HUES6 (cell line): Measurements from ENCODE around the gene SELENOF.
"Not testable (repeated sequence)": the region's sequence is repeated elsewhere in the genome, so short reads cannot be mapped to it uniquely, and the experiment has no call there.

Experiments
- H3K27ac ChIP-seq: 2 replicates; pipeline ENCODE4 v1.7.0; 2013; ENCODE audit warnings: low read depth, mild to moderate bottlenecking, low read length, inconsistent platforms
- H3K27me3 ChIP-seq: 2 replicates; pipeline ENCODE4 v1.6.1; 2013; ENCODE audit warnings: low read length; ENCODE audit not compliant: control insufficient read depth, insufficient read depth
- H3K36me3 ChIP-seq: 2 replicates; pipeline ENCODE4 v1.6.1; 2013; ENCODE audit warnings: low read length; ENCODE audit not compliant: control insufficient read depth, insufficient read depth
- H3K4me1 ChIP-seq: 2 replicates; pipeline ENCODE4 v1.6.1; 2013; ENCODE audit warnings: low read length; ENCODE audit not compliant: control insufficient read depth, insufficient read depth
- H3K4me3 ChIP-seq: 2 replicates; pipeline ENCODE4 v1.5.1; 2013; ENCODE audit warnings: low read depth, low read length
- H3K9ac ChIP-seq: one replicate; pipeline ENCODE4 v1.6.1; 2013; ENCODE audit warnings: mild to moderate bottlenecking, low read length
- H3K9me3 ChIP-seq: 2 replicates; pipeline ENCODE4 v1.6.1; 2013; ENCODE audit warnings: low read depth, low read length; ENCODE audit not compliant: control insufficient read depth, insufficient read depth

Gene SELENOF

DNA sequence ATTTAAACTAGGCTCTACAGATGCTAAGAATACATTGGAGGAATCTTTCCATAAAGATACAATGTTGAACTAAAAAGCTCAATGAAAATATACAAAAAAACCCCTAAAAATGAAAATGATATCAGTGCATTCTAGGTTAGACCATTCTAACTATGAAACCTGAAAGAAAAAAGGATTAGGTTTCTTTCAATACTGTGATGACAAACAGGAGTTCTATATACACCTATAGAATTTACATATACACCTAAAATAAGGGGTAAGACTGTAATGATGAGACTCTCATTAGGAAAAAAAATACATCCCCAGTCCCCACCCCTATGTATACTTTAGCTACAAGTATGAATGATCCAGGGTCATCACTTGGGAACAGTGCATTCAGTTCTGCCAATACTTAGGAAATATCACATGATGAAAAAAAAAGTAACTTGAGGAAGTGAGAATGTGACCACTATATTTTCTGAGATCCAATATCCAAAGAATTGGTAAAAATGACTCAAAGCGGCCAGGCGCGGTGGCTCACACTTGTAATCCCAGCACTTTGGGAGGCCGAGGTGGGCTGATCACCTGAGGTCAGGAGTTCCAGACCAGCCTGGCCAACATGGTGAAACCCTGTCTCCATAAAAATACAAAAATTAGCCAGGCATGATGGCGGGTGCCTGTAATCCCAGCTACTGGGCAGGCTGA lies 26.3 kb downstream of the SELENOF start:
- no peaks in the 10 kb centered on the region for H3K27me3 ChIP-seq
- H3K4me1 ChIP-seq, result no peaks in the 10 kb centered on the region
- no peaks in the 10 kb centered on the region; the same call in 1 of the 2 replicates for H3K9me3 ChIP-seq
- no peak overlapping the region for H3K27ac ChIP-seq
- no peak overlapping the region for H3K9ac ChIP-seq
- no peaks in the 10 kb centered on the region for H3K36me3 ChIP-seq
- H3K4me3 ChIP-seq, result no peak overlapping the region

DNA sequence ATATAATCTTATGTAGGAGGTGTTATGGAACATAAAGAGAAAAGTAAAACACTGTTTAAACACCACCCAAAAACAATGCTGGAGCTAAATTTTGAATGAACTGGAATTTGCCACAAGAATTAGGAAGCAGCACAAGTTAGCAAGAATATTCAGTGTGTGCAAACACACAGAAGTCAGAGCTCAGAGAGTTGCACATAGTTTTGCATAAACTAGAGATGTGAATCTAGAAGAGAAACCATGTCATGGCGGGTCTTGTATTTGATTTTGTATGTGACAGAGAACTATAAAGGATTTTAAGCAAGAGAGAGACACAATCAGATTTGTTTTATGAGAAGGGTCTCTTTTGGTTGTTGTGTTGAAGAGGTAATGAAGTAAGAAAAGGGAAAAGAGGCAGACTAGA lies 38.2 kb downstream of the SELENOF start:
- Histone ChIP-seq H3K36me3 (peaks cover 19% of the 10 kb centered on the region), H3K4me1 (no peaks in the 10 kb centered on the region), H3K9me3 (no peaks in the 10 kb centered on the region), H3K4me3 (no peak overlapping the region), H3K27me3 (no peaks in the 10 kb centered on the region), H3K27ac (no peak overlapping the region), H3K9ac (no peak overlapping the region)

DNA sequence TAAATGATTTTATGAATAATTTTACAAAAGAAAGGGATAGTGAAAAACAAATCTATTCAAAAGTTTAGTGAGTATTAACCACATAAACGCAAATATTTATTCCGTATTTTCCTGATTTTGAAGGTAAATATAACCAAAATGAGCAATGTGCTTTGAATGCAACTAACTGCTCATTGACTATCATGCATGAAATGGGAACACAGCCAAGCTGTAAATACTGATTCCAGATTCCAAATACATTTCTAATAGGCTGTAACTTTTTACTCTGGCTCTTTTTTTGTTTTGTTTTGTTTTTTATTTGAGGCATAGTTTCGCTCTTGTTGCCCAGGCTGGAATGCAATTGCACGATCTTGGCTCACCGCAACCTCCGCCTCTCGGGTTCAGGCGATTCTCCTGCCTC lies 41.8 kb downstream of the SELENOF start:
- no peaks in the 10 kb centered on the region for H3K27me3 ChIP-seq
- no peak overlapping the region for H3K27ac ChIP-seq
- no peak overlapping the region for H3K9ac ChIP-seq
- H3K36me3 ChIP-seq, result peaks cover 7% of the 10 kb centered on the region; the same call in 1 of the 2 replicates
- no peak overlapping the region for H3K4me3 ChIP-seq
- peaks cover 3% of the 10 kb centered on the region; the same call in 1 of the 2 replicates for H3K4me1 ChIP-seq
- H3K9me3 ChIP-seq, result no peaks in the 10 kb centered on the region

DNA sequence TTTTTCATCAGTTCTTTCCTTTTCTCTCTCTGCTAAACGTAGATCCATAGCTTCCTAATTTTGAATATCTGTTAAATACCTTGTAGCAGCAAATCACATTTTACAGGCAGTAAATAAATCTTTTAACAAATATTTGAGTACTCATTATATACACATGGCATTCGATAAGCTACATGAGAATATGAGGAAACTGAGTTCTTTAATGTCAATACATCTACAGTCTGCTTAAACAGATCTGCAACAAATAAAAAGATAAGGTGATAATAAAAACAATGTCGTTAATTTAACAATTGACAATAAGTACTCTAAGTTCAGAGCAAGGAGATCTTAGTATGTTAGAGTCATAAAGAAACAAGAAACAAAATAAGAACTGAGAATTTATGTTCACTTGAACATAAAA lies 42.9 kb downstream of the SELENOF start:
- Histone ChIP-seq H3K36me3 (peaks cover 3% of the 10 kb centered on the region; the same call in 1 of the 2 replicates), H3K4me1 (peaks cover 3% of the 10 kb centered on the region; the same call in 1 of the 2 replicates), H3K9ac (no peak overlapping the region), H3K27ac (no peak overlapping the region), H3K4me3 (no peak overlapping the region), H3K9me3 (no peaks in the 10 kb centered on the region), H3K27me3 (no peaks in the 10 kb centered on the region)

DNA sequence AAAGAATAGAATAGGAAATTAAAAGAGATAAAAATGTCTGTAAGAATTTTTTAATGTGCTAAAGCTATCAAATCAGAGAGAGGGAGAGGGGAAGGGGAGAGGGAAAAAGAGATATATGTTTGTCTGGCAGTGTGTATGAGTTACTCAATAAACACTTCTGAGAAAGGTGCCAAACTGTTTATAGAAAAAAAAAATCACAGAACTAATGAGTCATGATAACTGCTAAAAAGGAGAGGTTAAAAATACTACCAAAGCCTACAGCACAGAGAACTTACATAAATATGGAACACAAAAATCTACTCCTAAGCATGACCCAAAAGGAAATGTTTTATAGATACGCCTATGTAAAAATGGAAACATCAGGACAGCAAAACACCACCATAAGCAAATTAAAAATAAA lies 45.4 kb downstream of the SELENOF start:
- Histone ChIP-seq H3K9me3 (no peaks in the 10 kb centered on the region), H3K27ac (no peak overlapping the region), H3K4me3 (no peak overlapping the region), H3K9ac (no peak overlapping the region), H3K36me3 (peaks cover 3% of the 10 kb centered on the region; the same call in 1 of the 2 replicates), H3K4me1 (peaks cover 3% of the 10 kb centered on the region; the same call in 1 of the 2 replicates), H3K27me3 (no peaks in the 10 kb centered on the region)

DNA sequence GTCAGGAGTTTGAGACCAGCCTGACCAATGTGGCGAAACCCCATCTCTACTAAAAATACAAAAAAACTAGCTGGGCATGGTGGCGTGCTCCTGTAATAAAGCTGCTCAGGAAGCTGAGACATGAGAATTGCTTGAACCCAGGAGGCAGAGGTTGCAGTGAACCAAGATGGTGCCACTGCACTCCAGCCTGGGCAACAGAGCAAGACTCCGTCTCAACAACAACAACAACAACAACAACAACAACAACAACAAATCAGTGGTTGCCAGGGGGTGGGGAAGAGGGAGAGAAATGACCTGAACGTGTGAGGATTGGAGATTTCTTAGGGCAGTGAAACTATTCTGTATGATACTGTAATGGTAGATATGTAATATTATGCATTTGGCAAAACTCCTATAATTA lies 46.6 kb downstream of the SELENOF start:
- not testable (repeated sequence) for H3K4me3 ChIP-seq, H3K9ac ChIP-seq, H3K4me1 ChIP-seq, H3K27me3 ChIP-seq, H3K9me3 ChIP-seq, H3K36me3 ChIP-seq, H3K27ac ChIP-seq

DNA sequence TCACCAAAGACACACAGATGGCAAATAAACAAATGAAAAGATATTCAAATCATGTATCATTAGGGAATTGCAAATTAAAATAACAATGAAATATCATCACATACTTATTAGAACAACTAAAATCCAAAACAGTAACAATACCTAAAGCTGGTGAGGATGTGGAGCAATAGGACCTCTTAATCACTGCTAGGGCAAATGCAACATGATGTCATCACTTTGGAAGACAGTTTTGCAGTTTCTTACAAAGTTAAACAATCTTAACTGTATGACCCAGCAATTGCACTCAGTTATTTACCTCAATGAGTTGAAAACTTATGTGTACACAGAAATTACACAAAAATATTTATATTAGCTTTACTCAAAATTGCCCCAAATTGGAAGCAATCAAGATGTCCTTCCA lies 47.3 kb downstream of the SELENOF start:
- Histone ChIP-seq H3K4me1 (peaks cover 3% of the 10 kb centered on the region; the same call in 1 of the 2 replicates), H3K27me3 (no peaks in the 10 kb centered on the region), H3K36me3 (no peaks in the 10 kb centered on the region), H3K9ac (no peak overlapping the region), H3K9me3 (no peaks in the 10 kb centered on the region), H3K27ac (no peak overlapping the region), H3K4me3 (no peak overlapping the region)

DNA sequence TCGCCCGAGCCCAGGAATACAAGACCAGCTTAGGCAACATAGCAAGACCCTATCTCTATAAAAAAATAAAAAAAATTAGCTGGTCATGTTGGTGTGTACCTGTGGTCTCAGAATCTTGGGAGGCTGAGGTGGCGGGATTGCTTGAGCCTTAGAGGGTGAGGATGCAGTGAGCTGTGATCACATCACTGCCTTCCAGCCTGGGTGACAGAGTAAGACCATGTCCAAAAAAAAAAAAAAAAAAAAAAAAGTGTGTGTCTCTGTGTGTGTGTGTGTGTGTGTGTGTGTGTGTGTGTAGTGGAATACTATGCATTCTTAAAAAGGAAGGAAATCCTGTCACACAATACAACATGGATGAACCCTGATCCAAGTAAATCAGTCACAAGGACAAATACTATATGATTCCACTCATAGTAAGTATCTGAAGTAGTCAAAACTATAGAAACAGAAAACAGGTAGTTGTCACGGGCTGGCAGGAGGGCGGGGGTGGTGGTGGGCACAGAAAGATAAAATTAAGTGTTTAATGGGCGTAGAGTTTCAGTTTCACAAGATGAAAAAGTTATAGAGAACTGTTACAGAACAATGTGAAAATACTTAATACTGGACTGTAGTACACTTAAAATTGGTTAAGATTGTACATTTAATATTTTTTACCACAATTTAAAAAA lies 47.8 kb downstream of the SELENOF start:
- Histone ChIP-seq H3K4me1 (peaks cover 3% of the 10 kb centered on the region; the same call in 1 of the 2 replicates), H3K27me3 (no peaks in the 10 kb centered on the region), H3K36me3 (no peaks in the 10 kb centered on the region), H3K4me3 (no peak overlapping the region), H3K9ac (no peak overlapping the region), H3K9me3 (no peaks in the 10 kb centered on the region), H3K27ac (no peak overlapping the region)

DNA sequence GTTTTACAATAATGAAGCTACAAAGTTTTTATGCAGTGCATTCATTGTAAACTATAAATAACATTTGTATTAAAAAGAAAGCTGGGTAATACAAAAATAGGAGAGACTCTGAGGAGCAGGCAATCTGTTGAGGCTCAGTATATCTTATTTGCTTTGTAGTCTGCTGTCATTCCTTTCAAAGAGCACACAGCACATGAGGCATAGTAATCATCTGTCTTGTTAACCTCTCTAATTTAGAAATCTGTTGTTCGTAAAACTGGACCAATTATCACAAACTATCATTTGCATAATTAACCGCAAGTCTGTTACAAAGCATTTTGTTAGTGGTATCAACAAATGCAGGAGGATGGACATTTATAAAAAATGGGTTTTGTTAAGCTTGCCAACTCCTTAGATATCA lies 51.0 kb downstream of the SELENOF start:
- no peak overlapping the region for H3K9ac ChIP-seq
- no peaks in the 10 kb centered on the region for H3K4me1 ChIP-seq
- no peaks in the 10 kb centered on the region for H3K9me3 ChIP-seq
- H3K4me3 ChIP-seq, result no peak overlapping the region
- H3K27ac ChIP-seq, result no peak overlapping the region
- no peaks in the 10 kb centered on the region for H3K27me3 ChIP-seq
- no peaks in the 10 kb centered on the region for H3K36me3 ChIP-seq

DNA sequence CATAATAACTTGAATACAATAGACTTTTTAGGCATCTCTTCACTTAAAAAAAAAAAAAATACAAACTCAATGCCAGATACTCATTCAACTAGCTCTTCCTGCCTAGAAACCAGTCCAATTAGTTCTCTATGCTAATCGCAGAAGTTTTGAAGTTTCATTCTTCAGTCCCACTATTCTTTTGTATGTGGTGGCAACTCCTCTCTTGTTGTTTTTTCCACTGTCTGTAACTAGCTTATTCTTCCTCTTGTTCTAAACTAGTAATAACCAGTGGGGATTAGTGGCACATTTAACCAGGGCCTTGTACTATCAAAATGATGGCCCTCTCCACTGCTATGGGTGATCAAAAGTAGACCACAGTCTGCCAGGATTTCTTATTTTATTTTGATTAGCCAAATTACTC lies 52.5 kb downstream of the SELENOF start:
- H3K9ac ChIP-seq, result no peak overlapping the region
- H3K9me3 ChIP-seq, result no peaks in the 10 kb centered on the region
- H3K27ac ChIP-seq, result 0 out of 2 replicates have a peak overlapping the region, but pooled peaks have one; percentile 49
- no peak overlapping the region for H3K4me3 ChIP-seq
- no peaks in the 10 kb centered on the region for H3K27me3 ChIP-seq
- H3K4me1 ChIP-seq, result no peaks in the 10 kb centered on the region
- H3K36me3 ChIP-seq, result no peaks in the 10 kb centered on the region

DNA sequence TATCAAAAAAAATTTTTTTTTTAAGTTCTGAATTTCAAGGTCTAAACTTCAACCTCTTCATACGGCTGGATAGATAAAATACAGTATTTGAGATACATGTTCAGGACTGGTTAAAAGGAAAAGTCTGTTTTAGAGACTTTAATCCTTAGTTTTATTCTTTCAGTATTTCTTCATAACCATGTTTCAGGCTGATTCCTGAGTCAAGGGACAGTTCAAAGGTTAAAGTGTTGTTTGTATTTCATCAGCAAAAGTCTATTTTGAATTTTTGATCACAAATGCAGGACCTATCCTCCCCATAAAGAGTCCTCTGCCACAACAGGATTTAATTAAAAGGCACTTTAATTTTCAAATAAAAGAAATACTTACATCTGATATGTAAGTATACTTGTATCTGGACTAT lies 53.5 kb downstream of the SELENOF start:
- Histone ChIP-seq H3K4me1 (no peaks in the 10 kb centered on the region), H3K36me3 (no peaks in the 10 kb centered on the region), H3K27ac (no peak overlapping the region), H3K9ac (no peak overlapping the region), H3K4me3 (no peak overlapping the region), H3K9me3 (no peaks in the 10 kb centered on the region), H3K27me3 (no peaks in the 10 kb centered on the region)
